ENCODE measurements around the gene TMEM95.

TMEM95 gene

GRCh38 chr17:7315570-7316235 is 39.3 kb upstream of the TMEM95 start:
- ATAC-seq, result peak; percentile 32
- no peak for TF ChIP-seq CREB5 (CRISPR knock-in tag; IDR thresholded peaks at IDR 0.05; ENCODE audit: low read depth)
- no peak for TF ChIP-seq CSRNP3 (CRISPR knock-in tag; IDR thresholded peaks at IDR 0.05)
- no peak for TF ChIP-seq ZNF565 (CRISPR knock-in tag; conservative IDR thresholded peaks at IDR 0.05; ENCODE audit: low read depth)
- no peak for TF ChIP-seq TCF4 (CRISPR knock-in tag; IDR thresholded peaks at IDR 0.05; ENCODE audit: borderline replicate concordance)
- no peak for TF ChIP-seq ZFP3 (CRISPR knock-in tag; IDR thresholded peaks at IDR 0.05)
- no peak for TF ChIP-seq ESRRG (CRISPR knock-in tag; IDR thresholded peaks at IDR 0.05)
- TF ChIP-seq RARB (CRISPR knock-in tag; IDR thresholded peaks at IDR 0.05), result no peak
- no peak for TF ChIP-seq CSDC2 (CRISPR knock-in tag; IDR thresholded peaks at IDR 0.05)
- TF ChIP-seq BACH2 (CRISPR knock-in tag; IDR thresholded peaks at IDR 0.05; ENCODE audit: borderline replicate concordance), result no peak
- no peak for TF ChIP-seq PPARA (CRISPR knock-in tag; IDR thresholded peaks at IDR 0.05; ENCODE audit: borderline replicate concordance)
- no peak for TF ChIP-seq ARNTL (CRISPR knock-in tag; IDR thresholded peaks at IDR 0.05; ENCODE audit: borderline replicate concordance, low read depth)
- no peak for TF ChIP-seq OSR1 (CRISPR knock-in tag; IDR thresholded peaks at IDR 0.05)
- TF ChIP-seq SNAI2 (CRISPR knock-in tag; IDR thresholded peaks at IDR 0.05), result no peak
- TF ChIP-seq PATZ1 (CRISPR knock-in tag; IDR thresholded peaks at IDR 0.05; ENCODE audit: borderline replicate concordance), result no peak
- TF ChIP-seq POU6F1 (CRISPR knock-in tag; IDR thresholded peaks at IDR 0.05; ENCODE audit: borderline replicate concordance, low read depth), result no peak
- TF ChIP-seq ZFP30 (CRISPR knock-in tag; IDR thresholded peaks at IDR 0.05), result no peak

- ATAC-seq, result no peak
- TF ChIP-seq ZNF8 (CRISPR knock-in tag; IDR thresholded peaks at IDR 0.05) (no peak), ZNF565 (CRISPR knock-in tag; conservative IDR thresholded peaks at IDR 0.05; ENCODE audit: low read depth) (no peak), ARNTL (CRISPR knock-in tag; IDR thresholded peaks at IDR 0.05; ENCODE audit: borderline replicate concordance, low read depth) (no peak), GLIS3 (CRISPR knock-in tag; IDR thresholded peaks at IDR 0.05) (no peak), BACH2 (CRISPR knock-in tag; IDR thresholded peaks at IDR 0.05; ENCODE audit: borderline replicate concordance) (no peak), CSDC2 (CRISPR knock-in tag; IDR thresholded peaks at IDR 0.05) (no peak), PPARA (CRISPR knock-in tag; IDR thresholded peaks at IDR 0.05; ENCODE audit: borderline replicate concordance) (no peak), RARB (CRISPR knock-in tag; IDR thresholded peaks at IDR 0.05) (no peak), ZNF70 (CRISPR knock-in tag; IDR thresholded peaks at IDR 0.05) (no peak), ZFP3 (CRISPR knock-in tag; IDR thresholded peaks at IDR 0.05) (no peak), ZFP30 (CRISPR knock-in tag; IDR thresholded peaks at IDR 0.05) (no peak), ISL1 (CRISPR knock-in tag; IDR thresholded peaks at IDR 0.05) (no peak), CREB5 (CRISPR knock-in tag; IDR thresholded peaks at IDR 0.05; ENCODE audit: low read depth) (no peak), PATZ1 (CRISPR knock-in tag; IDR thresholded peaks at IDR 0.05; ENCODE audit: borderline replicate concordance) (no peak), POU6F1 (CRISPR knock-in tag; IDR thresholded peaks at IDR 0.05; ENCODE audit: borderline replicate concordance, low read depth) (no peak), SNAI2 (CRISPR knock-in tag; IDR thresholded peaks at IDR 0.05) (no peak), ESRRG (CRISPR knock-in tag; IDR thresholded peaks at IDR 0.05) (no peak), OSR1 (CRISPR knock-in tag; IDR thresholded peaks at IDR 0.05) (no peak), CSRNP3 (CRISPR knock-in tag; IDR thresholded peaks at IDR 0.05) (no peak)
These were observed 37.7 kb upstream of the TMEM95 start for GRCh38 chr17:7317161-7317803.
